NCI-H1436 (cell line): ENCODE data around the gene RNU1-3.
"Not testable (repeated sequence)": the region's sequence is repeated elsewhere in the genome, so short reads cannot be mapped to it uniquely, and the experiment has no call there.

Experiments
- DNase-seq: peaks from one replicate; lab custom pipeline; 2025; lab: John Stamatoyannopoulos, UW

Gene RNU1-3

DNA sequence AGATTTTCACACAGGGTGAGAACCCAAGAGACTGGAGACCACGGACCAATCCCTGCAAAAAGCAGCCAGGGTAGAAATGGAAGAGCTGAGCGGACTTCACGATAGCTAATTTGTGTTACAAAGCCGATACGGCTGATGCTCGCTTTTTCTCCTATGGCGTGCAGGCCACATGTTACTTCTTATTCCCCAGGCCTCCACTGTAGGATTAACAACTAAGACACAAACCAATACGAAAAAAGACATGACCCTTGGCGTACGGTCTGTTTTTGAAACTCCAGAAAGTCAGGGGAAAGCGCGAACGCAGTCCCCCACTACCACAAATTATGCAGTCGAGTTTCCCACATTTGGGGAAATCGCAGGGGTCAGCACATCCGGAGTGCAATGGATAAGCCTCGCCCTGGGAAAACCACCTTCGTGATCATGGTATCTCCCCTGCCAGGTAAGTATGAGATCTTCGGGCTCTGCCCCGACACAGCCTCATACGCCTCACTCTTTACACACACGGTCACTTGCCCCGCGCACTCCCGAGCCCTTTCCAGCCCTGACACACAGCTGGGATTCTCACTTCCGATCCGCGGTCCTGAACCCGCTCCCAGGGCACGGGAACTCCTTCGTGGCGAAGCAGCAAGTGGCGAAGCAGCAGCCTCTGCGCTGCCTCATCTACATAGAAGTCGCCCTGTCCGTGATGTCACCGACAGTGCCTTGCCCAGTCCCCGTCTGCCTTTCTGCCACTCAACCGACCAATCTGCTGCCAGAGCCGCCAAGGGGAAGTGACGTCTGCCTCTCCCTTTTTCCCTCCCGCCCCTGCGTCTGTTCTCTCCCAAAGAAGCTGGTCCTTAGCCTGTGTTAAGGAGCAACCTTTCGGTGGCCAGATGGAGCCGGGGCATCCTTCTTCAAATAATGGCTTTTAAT lies at the start of gene RNU1-3:
TSS of gene RNU1-3 (minus strand) at position 447 of the 912 bp plus-strand sequence.
- DNase-seq = not testable (repeated sequence)

DNA sequence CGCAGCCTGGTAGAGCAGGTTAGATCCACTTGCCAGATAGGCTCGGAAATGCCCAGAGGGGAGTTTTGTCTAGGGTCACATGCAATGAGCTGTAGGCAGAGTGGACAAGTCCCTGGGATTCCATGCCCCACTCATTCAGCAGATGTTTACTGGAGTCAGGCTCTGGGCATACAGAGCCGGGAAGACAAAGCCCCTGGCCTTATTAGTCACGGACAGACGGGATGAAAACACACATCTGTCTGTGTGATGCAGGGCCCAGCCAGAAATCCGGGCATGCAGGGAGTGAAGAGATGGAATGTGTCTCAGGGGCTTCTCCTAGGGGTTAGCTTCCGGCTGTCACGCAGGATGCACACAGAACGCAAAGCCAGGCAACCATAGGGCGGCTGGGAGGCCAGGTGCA lies 46.7 kb upstream of the RNU1-3 start:
- not testable (repeated sequence) for DNase-seq

DNA sequence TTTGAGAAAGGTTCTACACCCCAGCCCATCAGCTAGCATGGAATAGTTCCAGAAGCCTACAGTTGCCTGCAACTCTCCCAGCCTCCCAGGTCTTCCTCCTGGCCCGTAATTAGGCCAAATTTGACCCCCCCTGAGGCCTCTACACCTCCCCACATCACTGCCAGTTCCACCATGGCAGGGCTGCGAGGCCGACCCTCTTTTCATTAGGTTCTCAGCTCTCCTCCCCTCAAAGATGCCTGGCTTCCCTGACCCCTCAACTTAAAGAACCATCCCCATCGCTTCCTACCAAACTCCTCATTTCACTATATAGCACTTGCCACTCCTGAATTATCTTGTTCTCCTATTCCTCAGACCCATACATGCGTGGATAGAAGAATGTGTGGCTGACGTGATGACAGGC lies 46.2 kb upstream of the RNU1-3 start:
- DNase-seq = not testable (repeated sequence)

DNA sequence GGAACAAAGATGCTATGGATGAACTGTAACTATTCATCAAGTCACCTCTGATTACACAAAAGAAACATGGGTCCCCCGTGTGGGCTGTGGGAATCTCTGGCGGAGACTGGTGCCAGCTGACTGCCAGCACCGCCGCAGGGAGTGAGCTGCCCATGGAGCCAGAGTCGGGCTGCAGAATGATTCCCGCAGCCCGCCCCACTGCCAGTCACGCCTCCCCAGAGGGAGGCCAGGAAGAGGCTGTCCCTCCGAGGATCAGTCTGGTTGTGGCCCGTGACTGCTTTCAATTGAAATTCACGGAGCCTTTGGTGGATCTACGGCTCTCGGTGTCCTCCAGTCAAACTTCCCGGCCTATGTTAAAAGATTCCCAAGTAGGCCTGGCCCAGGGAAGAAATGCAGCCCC lies 45.8 kb upstream of the RNU1-3 start:
- DNase-seq = not testable (repeated sequence)

DNA sequence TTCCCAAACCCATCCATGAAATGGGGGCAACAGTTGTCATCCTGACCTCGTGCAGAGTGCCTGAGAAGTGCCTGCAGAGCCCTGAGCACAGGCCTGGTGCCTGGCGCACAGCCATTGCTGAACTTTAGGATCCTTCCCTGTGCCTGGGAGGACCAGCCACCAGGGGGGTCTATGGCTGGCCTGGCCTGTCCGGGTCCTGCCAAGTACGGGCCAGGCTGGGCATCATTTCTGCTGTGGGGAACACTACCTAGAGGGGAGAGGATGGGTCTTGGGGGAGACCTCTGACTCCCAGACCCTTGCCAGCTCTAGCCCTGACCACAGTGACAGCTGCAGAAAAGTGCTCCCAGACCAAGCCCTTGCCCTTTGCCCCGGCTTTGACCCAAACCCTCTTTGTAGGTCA lies 45.4 kb upstream of the RNU1-3 start:
- DNase-seq = not testable (repeated sequence)

DNA sequence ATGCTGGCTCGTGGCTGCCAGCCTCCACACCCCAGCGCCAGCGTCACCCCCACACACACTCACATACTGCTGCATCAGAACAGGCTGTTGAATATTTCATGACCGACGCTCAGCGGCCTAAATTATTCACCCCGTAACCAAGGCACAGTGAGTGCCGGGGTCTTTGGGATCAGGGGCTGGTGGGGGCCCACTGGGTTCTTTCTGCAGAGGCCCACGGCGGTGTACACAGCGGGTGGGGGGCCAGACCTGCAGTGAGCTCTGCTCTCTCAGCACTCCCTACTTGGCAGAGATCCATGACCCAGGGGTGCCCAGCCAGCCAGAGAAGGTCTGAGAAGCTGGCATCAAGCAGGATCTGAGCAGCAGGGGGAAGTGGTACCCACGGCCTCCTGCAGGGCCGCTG lies 43.9 kb upstream of the RNU1-3 start:
- not testable (repeated sequence) for DNase-seq

DNA sequence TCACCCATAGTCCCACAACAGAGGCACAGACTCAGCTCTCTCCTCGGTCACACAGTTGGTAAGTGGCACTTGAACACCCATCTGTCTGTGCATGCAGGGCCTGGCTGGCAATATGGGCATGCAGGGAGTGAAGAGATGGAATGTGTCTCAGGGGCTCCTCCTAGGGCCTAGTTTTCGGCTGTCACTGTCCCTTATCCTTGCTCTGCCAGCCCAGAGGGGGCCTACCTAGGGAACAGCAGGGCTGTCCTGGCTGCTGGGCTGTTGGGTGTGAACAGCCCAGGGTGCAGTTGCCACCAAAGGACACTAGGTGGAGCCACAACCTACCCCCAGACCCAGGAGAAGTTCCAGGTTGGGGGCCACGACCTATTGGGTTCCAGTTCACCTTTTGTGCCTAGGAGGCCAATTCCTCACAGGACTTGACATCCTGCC lies 42.9 kb upstream of the RNU1-3 start:
- DNase-seq = not testable (repeated sequence)

DNA sequence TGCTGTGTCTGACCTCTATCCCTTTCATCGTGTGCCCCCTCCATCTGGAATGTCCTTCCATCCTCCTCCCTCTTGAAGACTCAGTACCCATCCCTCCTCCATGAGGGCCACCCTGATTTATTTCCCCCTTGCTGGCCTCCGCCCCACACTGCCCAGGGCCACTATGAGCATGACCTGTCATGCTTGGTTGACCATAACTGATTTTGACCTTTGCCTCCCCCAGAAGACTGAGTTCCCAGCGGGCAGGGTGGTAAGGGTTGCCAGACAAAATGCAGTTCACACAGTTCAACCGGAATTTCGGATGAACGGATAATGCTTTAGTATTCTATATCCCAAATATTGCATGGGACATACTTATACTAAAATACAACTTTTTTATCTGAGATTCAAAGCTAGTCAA lies 42.0 kb upstream of the RNU1-3 start:
- DNase-seq = not testable (repeated sequence)

DNA sequence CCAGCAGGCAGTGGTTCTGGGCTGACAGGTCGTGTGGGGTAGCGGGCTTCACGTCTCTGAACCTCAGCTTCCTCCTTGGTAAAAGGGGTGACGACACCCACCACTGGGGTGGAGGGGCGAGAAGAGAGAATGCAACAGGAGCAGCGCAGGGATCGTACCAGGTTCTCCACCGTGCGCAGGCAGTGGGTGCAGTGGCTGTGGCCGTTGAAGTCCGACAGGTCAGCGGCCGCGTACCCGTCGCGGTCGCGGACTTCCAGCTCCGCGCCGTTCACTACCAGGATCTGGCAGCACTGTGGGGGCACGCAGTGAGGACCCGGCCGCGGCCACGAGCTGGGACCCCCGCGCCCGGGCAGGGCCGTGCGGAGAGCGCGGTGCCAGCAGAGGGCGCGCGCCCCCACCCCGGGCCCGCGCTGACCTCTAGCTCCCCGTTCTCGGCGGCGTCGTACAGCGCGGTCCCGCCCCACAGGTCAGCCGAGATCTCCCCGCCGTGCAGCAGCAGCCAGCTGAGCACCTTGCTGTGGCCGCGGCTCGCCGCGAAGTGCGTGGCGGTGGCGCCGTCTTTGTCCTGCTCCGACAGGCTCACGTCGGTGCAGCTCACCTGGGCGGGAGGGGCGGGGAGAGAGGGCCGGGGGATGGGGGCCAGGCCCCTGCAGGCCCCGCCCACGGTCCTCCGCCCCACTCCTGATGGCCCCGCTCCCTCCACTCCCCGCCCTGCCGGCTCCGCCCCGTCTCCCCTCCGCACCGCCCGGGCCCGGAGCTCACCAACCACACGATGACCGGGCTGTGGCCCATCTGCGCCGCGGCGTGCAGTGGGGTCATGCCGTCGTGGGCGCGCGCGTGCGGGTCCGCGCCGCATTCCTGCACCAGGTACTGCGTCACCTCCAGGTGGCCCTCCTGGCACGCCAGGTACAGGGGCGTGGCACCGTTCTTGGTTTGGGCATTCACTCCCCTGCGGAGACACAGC lies 40.7 kb upstream of the RNU1-3 start:
- not testable (repeated sequence) for DNase-seq

DNA sequence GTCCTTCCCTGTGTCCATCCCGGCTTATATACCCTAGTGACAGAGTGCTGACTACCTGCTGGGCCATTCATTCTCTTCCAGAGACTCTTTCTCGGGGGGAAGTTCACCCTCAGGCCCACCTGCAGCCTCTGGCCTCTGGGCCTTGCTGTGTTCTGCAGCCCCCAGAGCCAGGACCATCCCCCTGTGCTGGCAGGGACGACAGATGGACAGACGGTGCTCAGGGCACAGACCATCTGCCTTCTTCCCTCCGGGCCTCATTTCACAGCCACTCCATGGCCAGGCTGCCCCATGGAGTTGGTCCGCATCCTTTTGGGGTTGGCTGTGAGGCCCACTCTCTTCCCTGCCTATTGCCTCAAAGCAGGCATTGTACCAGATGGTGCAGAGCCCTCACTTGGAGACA lies 39.6 kb upstream of the RNU1-3 start:
- not testable (repeated sequence) for DNase-seq

DNA sequence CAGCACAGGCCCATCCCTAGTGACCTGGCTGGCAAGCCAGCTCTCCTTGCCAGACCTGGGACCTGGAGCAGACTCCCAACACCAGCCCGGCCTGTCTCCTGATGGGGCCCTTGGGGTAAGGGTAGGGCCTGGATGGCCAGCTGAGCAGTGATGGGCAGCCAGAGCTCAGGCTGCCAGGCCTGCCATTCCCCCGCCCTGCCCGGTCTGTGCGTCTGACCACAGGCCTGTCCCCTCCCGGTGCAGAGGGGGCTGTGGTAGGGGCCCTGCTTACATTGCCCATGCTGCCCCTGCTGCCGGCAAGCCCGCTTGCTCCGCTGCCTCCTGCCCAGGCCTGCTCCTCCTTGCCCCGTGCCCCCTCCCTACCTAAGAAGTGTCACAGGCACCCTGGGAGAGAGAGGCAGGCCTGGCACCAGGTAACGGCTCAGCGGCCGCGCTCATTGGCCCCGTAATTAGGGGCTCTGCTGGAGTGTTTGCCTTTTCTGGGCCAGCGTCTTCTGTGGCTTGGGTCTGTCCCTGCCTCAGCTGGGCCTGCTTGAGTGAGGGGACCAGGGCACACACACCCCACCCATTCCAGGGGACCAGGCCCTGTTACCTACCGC lies 37.9 kb upstream of the RNU1-3 start:
- DNase-seq = not testable (repeated sequence)

DNA sequence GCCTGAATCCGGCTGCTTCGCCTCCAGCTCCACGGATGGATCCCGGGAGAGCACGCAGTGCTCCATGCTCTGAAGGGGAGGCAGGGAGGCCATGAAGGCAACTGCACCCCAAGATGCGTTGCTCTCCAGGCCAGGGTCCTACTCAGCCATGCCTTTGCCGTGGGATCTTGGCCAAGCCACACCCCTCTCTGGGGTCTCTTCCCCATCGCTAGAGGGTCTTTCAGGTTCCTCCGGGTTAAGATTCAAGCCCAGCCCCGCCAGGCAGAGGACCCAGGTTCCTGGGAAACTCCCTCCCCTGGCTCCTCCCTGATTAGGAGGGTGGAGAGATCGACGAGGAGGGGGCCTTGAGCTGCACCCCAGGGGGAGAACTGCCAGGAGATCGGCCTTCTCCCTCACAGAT lies 37.3 kb upstream of the RNU1-3 start:
- not testable (repeated sequence) for DNase-seq

DNA sequence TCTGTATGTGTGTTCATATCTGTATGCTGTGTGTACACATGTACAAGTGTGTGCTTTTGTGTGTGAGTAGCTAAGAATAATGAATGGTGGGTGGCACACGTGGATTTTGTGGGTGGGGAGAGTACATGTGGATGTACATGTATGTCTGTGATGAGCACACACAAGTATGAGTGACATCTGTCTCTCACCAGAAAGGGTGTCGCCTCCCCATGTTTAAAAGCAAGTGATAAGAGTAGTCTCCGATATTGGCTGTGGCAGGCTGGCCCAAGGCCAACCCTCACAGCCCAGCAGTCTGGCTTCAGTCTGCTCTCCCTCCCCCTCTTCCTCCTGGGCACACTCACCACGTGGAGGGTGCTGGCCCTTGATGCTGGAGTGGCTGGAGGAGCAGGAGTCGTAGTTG lies 36.9 kb upstream of the RNU1-3 start:
- DNase-seq = not testable (repeated sequence)

DNA sequence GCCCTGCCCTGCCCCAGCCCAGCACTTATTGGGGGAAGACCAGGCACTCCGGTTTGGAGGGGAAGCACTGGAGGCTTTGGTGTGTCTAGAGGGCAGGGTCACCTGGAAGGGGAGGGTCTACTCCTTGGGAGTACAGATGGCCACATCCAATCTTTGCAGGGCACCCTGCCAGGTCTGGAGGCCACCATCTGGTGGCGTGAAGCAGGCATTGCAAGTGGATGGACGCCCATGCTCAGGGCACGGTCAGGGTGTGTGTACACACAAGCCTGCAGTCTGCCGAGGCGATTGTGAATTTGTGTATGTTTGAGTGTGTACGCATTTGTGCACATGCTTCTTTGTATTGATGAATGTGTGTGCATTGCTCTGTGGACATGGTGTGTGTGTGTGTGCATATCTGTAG lies 36.4 kb upstream of the RNU1-3 start:
- not testable (repeated sequence) for DNase-seq

DNA sequence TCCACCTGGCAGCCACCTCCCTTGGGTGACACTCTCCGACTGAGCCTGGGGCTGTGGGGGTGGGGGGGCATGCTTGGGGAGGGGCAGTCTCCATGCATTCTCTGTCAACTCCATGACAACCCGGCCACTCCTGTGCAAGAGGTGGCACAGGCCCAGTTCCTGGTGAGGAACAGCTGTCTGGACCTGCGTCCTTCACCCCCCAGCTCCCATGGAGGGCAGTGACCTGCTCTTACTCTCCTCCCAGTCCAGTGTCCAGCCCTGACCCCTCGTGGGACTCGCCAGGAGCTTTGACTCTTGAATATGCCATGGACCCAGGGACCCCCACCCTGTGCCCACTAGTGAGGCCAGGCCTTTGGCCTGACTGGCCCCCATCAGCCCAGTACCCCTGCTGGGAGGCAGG lies 35.5 kb upstream of the RNU1-3 start:
- DNase-seq = not testable (repeated sequence)

DNA sequence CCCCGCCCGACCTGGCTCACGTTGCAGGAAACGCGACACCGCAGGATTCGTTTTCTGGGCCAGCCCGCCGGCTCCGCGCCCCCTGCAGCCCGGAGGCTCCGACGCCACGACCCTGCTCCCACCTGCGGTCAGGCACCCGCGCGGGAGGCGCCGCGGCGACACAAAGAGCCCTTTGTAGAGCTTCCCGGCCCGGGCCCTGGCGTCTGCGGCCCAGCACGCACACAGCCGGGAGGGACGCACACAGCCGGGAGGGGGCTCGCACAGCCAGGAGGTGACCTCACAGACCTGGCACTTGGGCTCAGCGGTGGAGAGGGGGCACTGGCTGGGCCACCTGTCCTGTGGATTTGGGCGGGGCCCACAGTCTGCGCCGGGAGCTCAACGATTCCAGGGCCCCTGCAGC lies 34.4 kb upstream of the RNU1-3 start:
- not testable (repeated sequence) for DNase-seq

DNA sequence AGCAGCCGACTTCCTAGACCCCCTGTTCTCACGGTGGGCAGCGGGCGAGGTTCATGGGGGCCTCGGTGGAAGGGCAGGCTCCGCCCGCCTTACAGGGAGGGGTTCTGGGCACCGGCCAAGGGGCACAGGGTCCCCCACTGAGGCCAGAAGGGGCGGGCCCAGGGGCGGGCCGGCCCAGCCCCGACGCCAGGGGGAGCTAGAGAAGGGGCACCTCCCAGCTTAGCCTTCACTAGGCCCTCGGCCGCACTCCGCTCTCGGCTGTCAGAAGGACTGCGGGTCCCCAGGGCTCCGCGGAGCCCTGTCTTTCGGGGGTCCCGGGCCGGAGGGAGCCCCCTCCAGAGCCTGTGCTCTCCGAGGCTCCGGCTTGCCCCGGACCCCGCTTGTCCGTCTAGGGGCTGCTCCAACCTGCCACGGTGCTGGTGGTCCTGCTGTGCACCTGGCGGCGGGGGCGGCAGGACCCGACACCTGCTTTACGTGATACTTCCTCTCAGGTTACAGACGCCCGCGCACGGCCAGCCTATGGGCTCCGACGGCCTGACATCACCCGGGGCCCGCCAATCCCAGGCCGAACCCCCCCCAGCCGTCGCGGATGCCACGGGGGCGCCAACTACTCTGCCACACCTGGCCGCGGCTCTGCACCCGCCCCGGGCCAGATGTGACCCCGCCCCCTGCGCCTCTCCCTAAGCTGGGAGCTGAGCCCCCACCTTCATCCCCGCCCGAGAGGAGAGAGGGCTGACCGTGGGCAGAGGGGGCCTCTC lies 33.6 kb upstream of the RNU1-3 start:
- DNase-seq = not testable (repeated sequence)

DNA sequence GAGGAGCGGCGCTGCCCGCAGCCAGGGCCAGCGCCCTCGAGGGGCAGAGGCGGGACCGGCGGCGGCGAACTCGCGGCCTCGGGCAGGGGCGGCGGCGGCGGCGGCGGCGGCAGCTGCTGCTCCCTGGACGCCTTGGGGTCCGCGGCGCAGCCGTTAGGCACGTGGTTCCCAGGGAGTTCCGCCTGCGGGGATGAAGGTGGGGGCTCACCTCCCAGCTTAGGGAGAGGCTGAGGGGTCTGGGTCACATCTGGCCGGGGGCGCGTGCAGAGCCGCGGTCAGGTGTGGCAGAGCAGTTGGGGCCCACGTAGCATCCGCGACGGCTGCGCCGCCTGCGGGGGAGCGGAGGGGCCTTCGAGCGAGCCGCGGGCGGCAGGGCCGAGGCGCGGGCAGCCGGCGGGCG lies 32.7 kb upstream of the RNU1-3 start:
- not testable (repeated sequence) for DNase-seq

DNA sequence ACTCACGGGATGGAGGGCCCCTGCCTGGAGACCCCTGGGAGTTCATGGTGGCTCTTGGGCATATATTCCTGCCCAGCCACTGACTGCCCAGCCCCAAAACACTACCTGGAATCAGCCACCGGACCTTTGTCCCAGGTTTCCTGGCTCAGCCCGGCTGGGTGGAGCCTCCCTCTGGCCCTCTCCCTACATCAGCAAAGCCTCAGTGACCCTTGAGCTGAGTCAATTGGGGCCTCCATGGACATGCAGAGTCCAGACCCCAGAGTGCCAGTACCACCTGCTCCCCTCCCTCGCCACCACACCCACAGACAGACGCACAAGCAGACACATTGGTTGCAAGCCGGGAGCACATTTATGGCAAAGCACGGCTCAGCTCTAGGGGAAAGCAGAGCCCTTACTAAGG lies 30.4 kb upstream of the RNU1-3 start:
- not testable (repeated sequence) for DNase-seq

DNA sequence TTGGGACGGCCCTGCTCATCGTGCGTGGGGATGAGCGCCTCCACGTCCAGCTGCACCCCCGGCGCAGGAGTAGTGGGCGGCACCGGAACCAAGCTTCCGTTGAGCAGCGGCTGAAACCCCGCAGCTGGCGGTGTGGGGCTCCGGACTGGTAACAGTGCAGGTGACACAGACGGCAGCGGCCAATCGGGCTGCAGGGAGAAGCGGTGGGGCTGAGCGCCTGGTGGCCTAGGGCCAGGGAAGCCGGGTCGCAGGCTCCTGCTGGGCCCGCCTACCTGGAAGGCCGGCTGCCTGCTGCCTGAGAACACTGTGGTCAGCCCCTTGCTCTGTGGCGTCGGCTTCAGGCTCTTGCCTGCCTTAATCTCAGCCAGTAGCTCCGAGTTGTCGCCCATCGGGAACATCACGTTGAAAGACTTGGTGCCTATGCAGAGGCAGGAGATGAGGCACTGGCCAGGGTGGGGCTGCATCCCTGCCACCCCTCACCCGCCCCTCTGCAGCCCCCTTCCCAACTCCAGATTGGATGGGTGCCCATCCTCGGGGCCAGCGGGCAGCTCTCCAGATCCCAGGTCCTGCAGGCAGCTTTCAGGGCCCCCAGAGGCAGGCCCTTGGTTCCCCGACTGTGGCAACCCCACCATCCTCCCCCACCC lies 29.9 kb upstream of the RNU1-3 start:
- DNase-seq = not testable (repeated sequence)

DNA sequence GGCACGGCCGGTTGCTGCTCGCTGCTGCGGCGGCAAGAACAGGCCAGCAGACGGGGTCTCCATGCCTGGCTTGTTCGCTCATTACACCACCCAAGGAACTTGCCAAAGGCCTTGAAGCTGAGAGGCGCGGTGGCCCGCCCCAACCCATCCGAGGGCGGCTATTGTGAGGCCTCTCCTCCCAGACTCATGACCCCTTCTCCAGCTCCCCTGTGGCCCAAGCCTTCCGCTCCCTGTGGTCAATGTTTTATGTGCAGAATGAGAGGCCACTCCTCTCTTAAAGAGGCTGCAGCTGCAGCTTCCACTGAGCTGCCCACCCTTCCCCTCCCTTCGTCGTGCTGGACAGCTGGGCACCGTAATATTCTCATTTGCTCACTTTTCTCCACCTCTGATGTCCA lies 27.6 kb upstream of the RNU1-3 start:
- not testable (repeated sequence) for DNase-seq
